OCI-LY7 (cell line): ENCODE results near the gene RFX3.

ENCODE experiments used
- CTCF ChIP-seq: fragments of 200-600 bp; sonication (generic); conservative IDR thresholded peaks from 2 replicates; pipeline ENCODE4 v1.5.1; 2014; ENCODE audit warnings: mild to moderate bottlenecking, antibody characterized with exemption, low read length, moderate library complexity, mixed read lengths
- EZH2phosphoT487 ChIP-seq: fragments of 200-600 bp; sonication (generic); IDR thresholded peaks from 2 replicates; pipeline ENCODE4 v1.6.1; 2018; ENCODE audit warnings: low read depth, borderline replicate concordance, mild to moderate bottlenecking, mixed run types, antibody characterized with exemption, low read length, moderate library complexity, mixed read lengths

- TF ChIP-seq CTCF (no peak), EZH2phosphoT487 (no peak)
Observed at GRCh38 chr9:3497857-3498256, 27.9 kb downstream of the RFX3 start.
